Tibial nerve (tissue), 4 donors: ENCODE measurements around the gene LRRTM1. TPM values are rescaled to one million over a fixed set of nuclear protein-coding genes. Genes with fewer than 3 reads are reported as not detected.

ENCODE experiments used
- DNase-seq, 2 donors: peaks; one replicate each; pipeline ENCODE4 v3.0.0-alpha.2; 2019; ENCODE audit warnings: low spot score in 2 of 2
- H3K27ac ChIP-seq, 4 donors: fragments of 200-600 bp; sonication (generic) in 3 of 4; one replicate each; pipeline ENCODE4 v1.5.1; 2017 to 2019; ENCODE audit warnings: mild to moderate bottlenecking in 1 of 4
- H3K27me3 ChIP-seq, 2 donors: fragments of 200-600 bp; sonication (generic) in 1 of 2; one replicate each; pipeline versions ENCODE4 v1.5.1 to v1.6.0; 2017 to 2019
- H3K36me3 ChIP-seq, 3 donors: fragments of 200-600 bp; sonication (generic); one replicate each; pipeline ENCODE4 v1.5.1; 2018 to 2019
- H3K4me1 ChIP-seq, 4 donors: fragments of 200-600 bp; sonication (generic) in 3 of 4; one replicate each; pipeline ENCODE4 v1.5.1; 2017 to 2019
- H3K4me3 ChIP-seq, 4 donors: fragments of 200-600 bp; sonication (generic) in 3 of 4; one replicate each; pipeline ENCODE4 v1.5.1; 2017 to 2019; ENCODE audit warnings: mild to moderate bottlenecking in 1 of 4, moderate library complexity in 1 of 4
- H3K9me3 ChIP-seq, 4 donors: fragments of 200-600 bp; sonication (generic) in 3 of 4; one replicate each; pipeline ENCODE4 v1.5.1; 2017 to 2019
- EP300 ChIP-seq, 2 donors: sonication (generic); formaldehyde crosslinking; IDR thresholded peaks; one replicate each; pipeline ENCODE4 v1.6.1; 2017; ENCODE audit warnings: antibody characterized with exemption in 2 of 2, mild to moderate bottlenecking in 1 of 2
- POLR2A ChIP-seq, 2 donors: fragments of 450-650 bp; IDR thresholded peaks; one replicate each; pipeline ENCODE4 v1.6.1; 2017; ENCODE audit warnings: antibody characterized with exemption in 2 of 2, mild to moderate bottlenecking in 2 of 2, moderate library complexity in 2 of 2
- WGBS, 2 donors: methylation state at CpG; one replicate each; pipeline ENCODE4 v1.1.5; 2018; 5-methylcytosine and 5-hydroxymethylcytosine counted together
- total RNA-seq, 4 donors: library from RNA; depleted of rRNA; stranded (reverse); fragments of >200 nt; gene quantifications; one replicate each; pipeline ENCODE4 v1.1.0, GENCODE V29; 2016
- TF ChIP-seq, protein P1 (sequence below), 5 experiments: fragments of 200-600 bp in 3 of 5; fragments of 450-650 bp in 2 of 5; sonication (generic) in 3 of 5; IDR thresholded peaks; one replicate each; pipeline ENCODE4 v1.5.1; 2016 to 2019; ENCODE audit warnings: antibody characterized with exemption in 5 of 5, mild to moderate bottlenecking in 3 of 5, moderate library complexity in 2 of 5

The LRRTM1 gene
- total RNA-seq, 4 donors from 2014 or later: 0.59 to 2.4 (median 1.8) TPM

DNA sequence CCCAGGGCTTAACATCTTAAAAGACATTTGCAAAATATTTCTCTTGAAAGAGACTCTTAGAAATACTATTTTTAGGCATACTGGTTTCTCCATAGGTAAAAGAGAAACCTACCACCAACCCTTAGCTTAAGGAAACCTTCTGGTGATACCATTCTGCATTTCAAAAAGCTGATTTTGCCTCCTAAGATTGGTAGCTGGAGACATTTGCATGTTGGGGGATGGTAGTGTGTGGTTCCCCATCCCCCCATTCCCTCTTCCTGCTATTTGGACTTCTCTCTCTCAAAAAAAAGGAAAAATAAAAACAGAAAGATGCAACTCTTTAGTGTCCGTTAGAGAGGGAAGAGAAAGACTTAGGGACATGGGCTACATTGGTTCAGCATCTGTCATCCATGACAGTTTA is 4.2 kb downstream of the LRRTM1 start:
- Histone ChIP-seq H3K4me3 (no peak overlapping the region), H3K4me1 (peaks cover 0 to 19% (median 0%) of the 10 kb centered on the region in 4 donors), H3K27ac (peak overlapping the region in 1 of 4 donors; percentile 17), H3K27me3 (peaks cover 0 to 32% of the 10 kb centered on the region in 2 donors), H3K36me3 (no peaks in the 10 kb centered on the region), H3K9me3 (no peaks in the 10 kb centered on the region)
- DNase-seq: no peak
- TF ChIP-seq POLR2A (IDR thresholded peaks at IDR 0.05) (no peak), EP300 (IDR thresholded peaks at IDR 0.05) (no peak)
- TF ChIP-seq, protein P1, sequence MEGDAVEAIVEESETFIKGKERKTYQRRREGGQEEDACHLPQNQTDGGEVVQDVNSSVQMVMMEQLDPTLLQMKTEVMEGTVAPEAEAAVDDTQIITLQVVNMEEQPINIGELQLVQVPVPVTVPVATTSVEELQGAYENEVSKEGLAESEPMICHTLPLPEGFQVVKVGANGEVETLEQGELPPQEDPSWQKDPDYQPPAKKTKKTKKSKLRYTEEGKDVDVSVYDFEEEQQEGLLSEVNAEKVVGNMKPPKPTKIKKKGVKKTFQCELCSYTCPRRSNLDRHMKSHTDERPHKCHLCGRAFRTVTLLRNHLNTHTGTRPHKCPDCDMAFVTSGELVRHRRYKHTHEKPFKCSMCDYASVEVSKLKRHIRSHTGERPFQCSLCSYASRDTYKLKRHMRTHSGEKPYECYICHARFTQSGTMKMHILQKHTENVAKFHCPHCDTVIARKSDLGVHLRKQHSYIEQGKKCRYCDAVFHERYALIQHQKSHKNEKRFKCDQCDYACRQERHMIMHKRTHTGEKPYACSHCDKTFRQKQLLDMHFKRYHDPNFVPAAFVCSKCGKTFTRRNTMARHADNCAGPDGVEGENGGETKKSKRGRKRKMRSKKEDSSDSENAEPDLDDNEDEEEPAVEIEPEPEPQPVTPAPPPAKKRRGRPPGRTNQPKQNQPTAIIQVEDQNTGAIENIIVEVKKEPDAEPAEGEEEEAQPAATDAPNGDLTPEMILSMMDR (IDR thresholded peaks at IDR 0.05): no peak
- WGBS, 2 donors: 56 to 68% methylated on average over 1 of the region's 1 CpG

DNA sequence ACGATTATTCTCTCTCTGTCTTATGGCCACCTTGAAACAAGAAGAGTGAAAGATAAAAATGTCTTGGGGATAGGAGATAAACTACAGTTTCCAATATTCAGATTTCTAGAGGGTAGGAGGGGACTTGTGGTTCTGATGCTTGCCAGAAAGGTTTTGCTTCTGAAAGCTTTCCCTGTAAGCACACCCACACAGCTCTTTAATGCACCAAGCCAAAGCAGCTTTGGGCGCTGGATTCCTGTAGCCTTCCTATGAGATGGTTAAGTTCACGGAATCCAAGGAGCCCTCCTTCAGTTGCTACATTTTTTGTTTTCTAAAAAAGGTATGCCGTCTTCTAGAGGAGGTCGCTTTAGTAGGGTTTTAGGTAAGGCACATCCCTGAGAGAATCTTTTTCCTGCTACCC is 4.9 kb downstream of the LRRTM1 start:
- no peak for DNase-seq
- H3K4me1 ChIP-seq: peaks cover 0 to 19% (median 0%) of the 10 kb centered on the region in 4 donors
- H3K9me3 ChIP-seq: no peaks in the 10 kb centered on the region
- TF ChIP-seq EP300 (IDR thresholded peaks at IDR 0.05) (no peak), POLR2A (IDR thresholded peaks at IDR 0.05) (no peak)
- TF ChIP-seq, protein P1 (IDR thresholded peaks at IDR 0.05): no peak
- no peak overlapping the region for H3K27ac ChIP-seq
- WGBS, 2 donors: 45 to 49% methylated on average over 5 of the region's 5 CpGs
- peaks cover 0 to 27% of the 10 kb centered on the region in 2 donors for H3K27me3 ChIP-seq
- H3K4me3 ChIP-seq: no peak overlapping the region
- no peaks in the 10 kb centered on the region for H3K36me3 ChIP-seq

DNA sequence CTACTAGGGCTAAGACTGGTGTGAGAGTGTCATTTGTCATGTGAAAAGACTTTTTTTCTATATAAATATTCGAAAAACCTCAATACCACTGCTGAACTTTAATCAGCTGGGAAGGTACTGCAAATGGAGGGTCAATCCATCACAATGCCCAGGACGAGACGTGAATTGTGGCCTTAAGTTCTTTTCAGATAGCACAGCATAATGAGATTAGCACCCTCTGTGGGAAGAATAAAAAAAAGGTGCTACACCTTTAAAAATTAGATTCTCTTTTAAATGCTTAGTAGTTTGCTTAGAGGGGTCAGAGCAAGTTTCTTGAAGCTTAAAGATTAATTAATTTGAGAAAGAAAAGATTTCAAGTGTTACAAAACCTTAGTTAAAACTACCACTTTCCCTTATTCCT is 5.6 kb downstream of the LRRTM1 start:
- 75 to 80% methylated on average over 3 of the region's 3 CpGs for WGBS, 2 donors

DNA sequence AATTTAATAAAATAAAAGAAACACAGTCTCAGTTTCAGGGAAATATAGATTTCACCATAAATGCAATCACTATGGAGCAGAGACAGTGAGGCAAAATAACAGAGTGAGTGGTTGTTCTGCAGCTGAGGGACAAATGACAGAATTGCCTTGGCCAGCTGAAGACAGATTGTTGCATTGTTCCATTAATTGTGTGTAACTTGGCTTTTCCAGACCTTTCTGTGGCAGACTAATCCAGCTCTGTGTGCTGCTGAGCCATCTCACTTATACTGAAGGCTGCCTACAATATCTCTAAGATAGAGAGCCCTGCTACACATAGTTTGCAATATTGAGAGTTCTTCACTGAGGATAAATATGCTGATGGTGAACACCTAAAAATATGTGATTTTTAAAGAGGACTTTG is 11.5 kb downstream of the LRRTM1 start:
- no peak overlapping the region for H3K4me3 ChIP-seq
- TF ChIP-seq EP300 (IDR thresholded peaks at IDR 0.05) (peak in 1 of 2 donors; percentile 24), POLR2A (IDR thresholded peaks at IDR 0.05) (no peak)
- no peak for DNase-seq

More for the DNA sequence above, 5.6 kb downstream of the LRRTM1 start:
- Histone ChIP-seq H3K4me1 (peaks cover 0 to 16% (median 0%) of the 10 kb centered on the region in 4 donors), H3K4me3 (no peak overlapping the region), H3K27ac (no peak overlapping the region), H3K27me3 (peaks cover 0 to 23% of the 10 kb centered on the region in 2 donors), H3K9me3 (no peaks in the 10 kb centered on the region), H3K36me3 (no peaks in the 10 kb centered on the region)
- DNase-seq: no peak
- TF ChIP-seq EP300 (IDR thresholded peaks at IDR 0.05) (no peak), POLR2A (IDR thresholded peaks at IDR 0.05) (no peak)
- TF ChIP-seq, protein P1 (IDR thresholded peaks at IDR 0.05): no peak

DNA sequence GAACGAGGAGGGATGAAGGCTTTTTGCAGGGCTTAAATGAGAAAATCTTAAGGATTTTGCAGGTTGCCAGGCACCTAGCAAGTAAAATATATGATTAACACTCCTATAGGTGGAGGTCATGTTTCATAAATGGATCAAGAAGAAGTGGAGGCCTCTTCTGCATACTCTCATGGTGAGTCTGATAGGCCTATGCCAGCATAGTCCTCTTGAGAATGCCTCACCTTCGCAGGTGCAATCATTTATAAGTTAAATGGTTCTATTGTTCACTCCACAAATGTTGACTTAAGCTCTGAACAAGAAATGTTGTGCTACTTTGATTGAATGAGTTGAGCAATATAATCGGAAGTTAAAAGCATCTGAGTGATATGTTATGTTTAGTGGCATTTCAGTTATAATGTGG is 12.1 kb downstream of the LRRTM1 start:
- H3K27ac ChIP-seq: peak overlapping the region in 1 of 4 donors; percentile 2
- H3K27me3 ChIP-seq: no peaks in the 10 kb centered on the region
- no peaks in the 10 kb centered on the region for H3K36me3 ChIP-seq
- 58 to 71% methylated on average over 3 of the region's 3 CpGs for WGBS, 2 donors
- TF ChIP-seq, protein P1 (IDR thresholded peaks at IDR 0.05): no peak
- TF ChIP-seq EP300 (IDR thresholded peaks at IDR 0.05) (no peak), POLR2A (IDR thresholded peaks at IDR 0.05) (no peak)
- peaks cover 0 to 14% (median 0%) of the 10 kb centered on the region in 4 donors for H3K4me1 ChIP-seq
- H3K9me3 ChIP-seq: no peaks in the 10 kb centered on the region
- no peak for DNase-seq
- no peak overlapping the region for H3K4me3 ChIP-seq

More for the DNA sequence above, 11.5 kb downstream of the LRRTM1 start:
- no peaks in the 10 kb centered on the region for H3K36me3 ChIP-seq
- peaks cover 0 to 14% (median 0%) of the 10 kb centered on the region in 4 donors for H3K4me1 ChIP-seq
- no peaks in the 10 kb centered on the region for H3K27me3 ChIP-seq
- H3K27ac ChIP-seq: peak overlapping the region in 3 of 4 donors; percentile 27 to 62 (median 53)
- H3K9me3 ChIP-seq: no peaks in the 10 kb centered on the region

DNA sequence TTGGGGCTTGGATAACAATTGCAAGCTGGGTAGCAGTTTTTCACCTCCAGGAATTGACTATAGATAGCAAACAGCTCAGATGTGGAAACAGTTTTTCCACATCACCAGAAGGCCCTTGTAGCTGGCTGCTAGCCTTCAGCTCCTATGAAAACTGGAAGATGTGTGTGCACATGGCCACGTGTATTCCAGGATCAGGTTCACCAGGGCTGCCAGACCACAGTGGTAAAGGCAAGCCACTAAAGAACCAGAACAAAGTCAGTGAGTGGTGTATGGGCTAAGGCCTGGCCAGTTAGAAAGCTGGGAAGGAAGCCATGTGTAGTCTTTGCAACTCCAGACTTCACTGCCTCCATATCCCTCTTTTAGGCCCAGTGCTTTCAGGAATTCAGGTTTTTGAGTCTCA is 12.9 kb downstream of the LRRTM1 start:
- no peaks in the 10 kb centered on the region for H3K9me3 ChIP-seq
- H3K36me3 ChIP-seq: no peaks in the 10 kb centered on the region
- H3K27me3 ChIP-seq: no peaks in the 10 kb centered on the region
- H3K4me1 ChIP-seq: peaks cover 0 to 14% (median 0%) of the 10 kb centered on the region in 4 donors
- TF ChIP-seq POLR2A (IDR thresholded peaks at IDR 0.05) (no peak), EP300 (IDR thresholded peaks at IDR 0.05) (no peak)
- TF ChIP-seq, protein P1 (IDR thresholded peaks at IDR 0.05): no peak
- H3K27ac ChIP-seq: no peak overlapping the region
- H3K4me3 ChIP-seq: no peak overlapping the region
- 37 to 62% methylated on average over 1 of the region's 1 CpG for WGBS, 2 donors
- no peak for DNase-seq
